ENCODE data around the gene PPFIA3.
"Not testable (repeated sequence)": the region's sequence is repeated elsewhere in the genome, so short reads cannot be mapped to it uniquely, and the experiment has no call there.

The PPFIA3 gene

DNA sequence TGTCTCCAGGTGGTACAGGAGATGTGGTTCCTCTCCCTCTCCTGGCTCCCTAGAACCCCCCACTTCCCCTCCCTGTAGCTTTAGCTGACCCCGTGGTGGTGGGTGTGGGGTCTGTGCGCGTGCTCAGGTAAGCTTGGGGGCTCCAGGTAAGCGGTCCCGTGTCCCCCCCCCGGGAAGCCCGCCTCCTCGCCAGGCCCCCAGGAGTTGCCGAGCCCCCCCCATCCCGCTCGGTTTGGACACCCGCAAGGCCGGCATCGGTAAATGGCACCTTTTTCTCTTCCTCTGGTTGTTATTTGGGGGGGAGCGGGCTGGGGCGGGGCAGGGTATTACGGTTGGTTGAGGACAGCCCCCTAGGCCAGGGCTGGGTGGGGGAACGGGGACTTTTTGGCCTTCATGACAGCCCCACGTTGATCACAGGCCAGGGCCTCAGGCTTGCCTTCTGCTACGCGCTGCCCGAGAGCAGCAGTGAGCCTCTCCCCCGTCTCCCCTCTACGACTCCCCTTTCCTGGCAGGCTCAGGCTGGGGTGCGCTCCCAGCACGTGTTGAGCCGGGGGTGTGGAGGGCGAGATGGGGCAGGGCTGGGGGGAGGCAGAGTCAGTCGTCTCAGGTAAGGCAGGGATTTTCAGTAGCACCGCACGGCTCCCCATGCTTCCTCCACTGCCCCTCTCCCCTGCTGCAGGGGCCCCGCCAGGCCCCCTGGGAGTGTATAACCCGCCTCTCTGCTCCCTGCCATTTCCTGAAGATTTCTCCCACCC lies 15.8 kb upstream of the PPFIA3 start:
- no peak for DNase-seq (ENCODE audit: low spot score)

DNA sequence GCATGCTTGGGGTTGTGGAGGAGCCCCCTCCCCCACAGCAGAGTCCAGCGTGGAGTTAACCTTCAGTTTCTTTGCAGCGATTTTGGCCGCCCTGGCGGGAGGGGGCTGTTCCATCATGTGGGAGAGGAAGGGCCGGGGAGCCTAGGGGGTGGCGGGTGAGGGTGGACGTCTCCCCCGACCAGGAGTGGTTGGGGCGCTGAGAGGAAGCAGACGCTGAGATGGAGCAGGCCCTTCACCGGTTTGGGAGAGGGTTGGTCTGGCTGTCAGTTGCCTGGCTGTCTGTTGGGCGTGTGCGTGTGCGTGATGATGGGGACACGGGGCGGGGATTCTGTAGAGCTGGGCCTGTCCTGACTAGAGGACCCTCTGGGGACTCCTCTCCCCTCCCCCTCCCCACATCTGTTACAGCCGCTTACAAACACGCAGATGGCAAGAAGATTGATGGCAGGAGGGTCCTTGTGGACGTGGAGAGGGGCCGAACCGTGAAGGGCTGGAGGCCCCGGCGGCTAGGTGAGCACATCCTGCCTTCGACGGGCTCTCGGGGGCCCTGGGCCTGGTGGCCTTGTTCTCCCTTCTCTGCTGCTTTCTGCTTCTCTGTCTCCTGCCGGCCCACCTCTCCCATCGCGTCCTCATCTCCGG lies 15.0 kb upstream of the PPFIA3 start:
- DNase-seq (ENCODE audit: low spot score), result no peak

DNA sequence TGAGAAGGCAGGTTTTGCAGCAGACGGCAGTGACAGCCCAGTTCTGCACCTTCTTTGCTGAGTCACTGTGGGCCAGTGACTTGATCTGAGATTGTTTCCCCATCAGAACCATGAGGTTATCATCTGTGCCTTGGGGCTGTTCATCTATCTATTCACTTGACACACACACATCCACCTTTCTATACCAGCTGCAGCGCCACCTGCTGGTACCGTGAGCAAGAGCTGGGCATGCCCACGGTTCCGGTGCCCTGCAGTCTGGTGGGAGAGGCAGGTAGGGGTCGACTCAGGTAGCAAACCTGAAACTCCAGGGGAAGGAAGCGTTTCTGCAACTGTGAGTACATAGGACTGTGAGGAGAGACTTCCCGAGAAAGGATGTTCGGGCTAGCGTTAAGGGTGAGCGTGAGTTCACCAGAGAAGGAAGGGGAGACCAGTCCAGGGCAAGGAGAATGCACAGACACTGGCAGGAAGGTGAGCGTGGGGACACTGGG lies 12.7 kb upstream of the PPFIA3 start:
- peak; percentile 65 for DNase-seq (ENCODE audit: low spot score)

DNA sequence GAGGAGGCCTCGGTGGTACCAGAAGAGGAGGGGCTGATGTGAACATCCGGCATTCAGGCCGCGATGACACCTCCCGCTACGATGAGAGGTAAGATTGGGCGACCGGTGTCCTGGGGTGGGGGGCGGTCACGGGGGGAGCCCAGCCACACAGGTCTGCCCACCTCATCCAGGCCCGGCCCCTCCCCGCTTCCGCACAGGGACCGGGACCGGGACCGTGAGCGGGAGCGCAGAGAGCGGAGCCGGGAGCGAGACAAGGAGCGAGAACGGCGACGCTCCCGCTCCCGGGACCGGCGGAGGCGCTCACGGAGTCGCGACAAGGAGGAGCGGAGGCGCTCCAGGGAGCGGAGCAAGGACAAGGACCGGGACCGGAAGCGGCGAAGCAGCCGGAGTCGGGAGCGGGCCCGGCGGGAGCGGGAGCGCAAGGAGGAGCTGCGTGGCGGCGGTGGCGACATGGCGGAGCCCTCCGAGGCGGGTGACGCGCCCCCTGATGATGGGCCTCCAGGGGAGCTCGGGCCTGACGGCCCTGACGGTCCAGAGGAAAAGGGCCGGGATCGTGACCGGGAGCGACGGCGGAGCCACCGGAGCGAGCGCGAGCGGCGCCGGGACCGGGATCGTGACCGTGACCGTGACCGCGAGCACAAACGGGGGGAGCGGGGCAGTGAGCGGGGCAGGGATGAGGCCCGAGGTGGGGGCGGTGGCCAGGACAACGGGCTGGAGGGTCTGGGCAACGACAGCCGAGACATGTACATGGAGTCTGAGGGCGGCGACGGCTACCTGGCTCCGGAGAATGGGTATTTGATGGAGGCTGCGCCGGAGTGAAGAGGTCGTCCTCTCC lies 11.5 kb upstream of the PPFIA3 start:
- no peak for DNase-seq (ENCODE audit: low spot score)

DNA sequence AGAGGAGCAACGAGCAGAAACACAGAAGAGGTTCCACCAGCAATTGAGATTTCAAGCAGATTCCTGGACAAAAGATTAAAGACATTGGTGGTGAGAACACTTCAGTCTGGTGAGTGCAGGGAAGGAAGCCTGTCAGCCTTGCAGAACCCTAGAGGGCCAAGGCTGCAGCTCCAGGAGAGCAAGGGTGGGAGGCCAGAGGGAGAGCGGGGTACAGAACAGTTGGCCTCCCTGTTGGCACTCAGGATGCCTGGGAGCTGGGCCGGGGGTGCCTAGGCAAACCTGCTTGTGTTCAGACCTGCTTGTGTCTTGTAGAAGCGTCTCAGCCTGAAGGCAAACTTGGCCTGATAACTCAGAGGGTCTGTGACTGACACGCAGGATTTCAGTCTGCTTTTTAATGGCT lies 10.3 kb upstream of the PPFIA3 start:
- no peak for DNase-seq (ENCODE audit: low spot score)

DNA sequence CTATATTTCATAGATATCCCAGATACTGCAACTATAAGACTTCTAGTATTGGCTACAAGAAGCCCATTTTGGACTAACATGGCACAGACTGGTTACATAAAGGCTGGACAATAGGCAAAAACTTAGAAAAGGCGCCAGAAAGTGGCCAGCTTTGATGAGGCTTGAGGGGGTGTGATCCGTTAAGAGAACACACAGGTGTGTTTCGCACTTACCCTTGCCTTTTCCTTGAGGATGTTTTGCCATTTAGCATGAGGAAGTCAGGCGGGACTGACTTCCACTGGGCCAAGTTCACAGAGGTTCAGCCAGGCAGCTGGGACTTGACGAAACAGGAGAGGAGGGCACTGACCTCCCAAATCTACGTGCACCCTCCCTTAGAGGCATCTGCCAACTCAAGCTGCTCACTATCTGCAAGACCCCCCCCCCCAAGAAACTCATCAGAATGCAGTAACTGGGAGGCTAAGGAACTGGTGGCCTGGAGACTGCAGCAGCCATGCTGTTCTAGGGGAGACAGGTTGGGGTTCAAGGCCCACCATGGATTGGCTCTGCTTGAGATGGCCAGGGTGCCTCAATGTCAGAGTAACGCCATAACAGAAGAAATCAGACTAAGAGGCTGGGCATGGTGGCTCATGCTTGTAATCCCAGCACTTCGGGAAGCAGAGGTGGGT lies 9.6 kb upstream of the PPFIA3 start:
- no peak for DNase-seq (ENCODE audit: low spot score)

DNA sequence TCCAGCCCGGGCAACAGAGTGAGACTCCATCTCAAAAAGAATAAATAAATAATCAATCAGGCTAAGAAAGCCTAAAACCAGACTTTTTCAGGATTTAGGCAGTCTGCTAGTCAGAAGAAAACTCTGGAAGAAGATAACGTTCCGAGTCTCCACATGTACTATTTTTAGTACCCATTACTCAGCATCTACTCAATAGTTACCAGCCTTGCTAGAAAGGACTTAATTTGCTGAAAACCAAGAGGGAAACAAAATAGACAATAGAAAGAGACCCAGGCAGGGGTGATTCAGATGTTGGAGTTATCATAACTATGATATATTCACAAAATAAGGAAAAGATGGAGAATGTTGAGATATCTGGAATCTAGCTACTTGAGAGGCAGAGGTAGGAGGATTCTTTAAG lies 8.8 kb upstream of the PPFIA3 start:
- no peak for DNase-seq (ENCODE audit: low spot score)

DNA sequence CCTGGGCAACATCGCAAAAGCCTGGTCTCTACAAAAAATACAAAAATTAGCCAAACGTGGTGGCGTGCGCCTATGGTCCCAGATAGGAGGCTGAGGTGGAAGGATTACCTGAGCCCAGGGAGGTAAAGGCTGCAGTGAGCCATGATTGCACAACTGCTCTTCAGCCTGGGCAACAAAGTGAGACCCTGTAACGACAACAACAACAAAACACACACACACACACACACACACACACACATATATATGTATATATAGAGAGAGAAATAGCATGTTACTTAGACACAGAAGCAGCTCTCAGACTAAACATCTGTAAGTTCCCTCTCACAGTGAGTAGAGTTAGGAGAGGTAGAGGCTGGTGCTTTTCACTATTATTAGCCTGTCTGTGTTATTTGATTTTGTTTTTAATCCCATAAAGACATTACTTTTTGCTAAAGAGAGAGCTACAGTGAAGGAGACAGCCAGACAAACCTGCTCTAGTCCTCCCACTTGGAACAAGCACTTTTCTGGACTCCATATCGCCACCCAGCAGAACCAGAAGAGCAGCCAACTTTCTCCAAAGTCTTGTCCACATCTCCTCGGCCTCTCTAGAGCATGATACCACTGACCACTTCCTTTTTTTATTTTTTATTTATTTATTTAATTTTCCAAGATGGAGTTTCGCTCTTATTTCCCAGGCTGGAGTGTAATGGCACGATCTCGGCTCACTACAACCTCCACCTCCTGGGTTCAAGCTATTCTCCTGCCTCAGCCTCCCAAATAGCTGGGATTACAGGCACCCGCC lies 7.9 kb upstream of the PPFIA3 start:
- no peak for DNase-seq (ENCODE audit: low spot score)

DNA sequence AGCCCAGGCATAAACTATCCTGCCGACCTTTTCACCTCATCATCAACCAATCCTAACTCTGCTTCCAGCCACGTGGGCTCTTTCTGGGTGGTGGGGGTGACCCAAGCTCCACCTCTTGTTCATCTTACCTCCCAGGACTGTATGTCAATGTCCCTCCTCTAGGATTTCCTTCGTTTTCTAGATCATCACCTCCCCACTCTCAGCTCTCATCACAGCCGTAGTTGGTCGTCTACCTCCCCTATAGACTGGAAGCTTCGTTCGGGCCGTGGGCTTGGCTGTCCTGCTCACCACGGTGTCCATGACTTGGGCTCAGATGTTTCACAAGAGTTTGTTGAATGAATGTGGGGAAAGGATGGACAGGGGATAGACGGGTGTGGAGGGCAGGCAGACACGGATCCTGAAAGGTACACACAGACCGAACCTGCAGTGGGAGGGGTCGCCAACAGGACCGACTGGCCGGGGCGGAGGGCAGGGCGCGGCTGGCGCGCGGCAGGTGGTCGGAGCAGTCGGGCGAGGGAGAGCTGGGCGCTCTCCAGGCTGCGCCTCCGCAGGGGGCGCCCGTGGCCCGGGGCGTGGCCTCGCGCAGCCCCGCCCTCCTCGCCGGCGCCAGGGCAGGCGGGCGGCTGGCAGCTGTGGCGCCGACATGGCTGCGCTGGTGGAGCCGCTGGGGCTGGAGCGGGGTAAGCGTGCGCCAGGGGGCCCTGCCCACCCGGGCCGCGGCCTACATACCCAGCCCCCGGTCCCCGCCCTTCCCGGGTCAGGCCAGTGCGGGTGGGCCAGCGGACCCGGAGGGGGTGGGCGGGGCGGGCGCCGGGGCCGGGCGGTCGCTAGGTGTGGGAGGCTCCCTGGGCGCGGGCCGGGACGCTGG lies 5.3 kb upstream of the PPFIA3 start, which contains the start of gene LIN7B:
Gene LIN7B, plus strand, starts transcription at position 609 of the 868 bp plus-strand sequence. Its CDS starts 35 bp downstream, at position 644.
- DNase-seq (ENCODE audit: low spot score), result peak; percentile 72

DNA sequence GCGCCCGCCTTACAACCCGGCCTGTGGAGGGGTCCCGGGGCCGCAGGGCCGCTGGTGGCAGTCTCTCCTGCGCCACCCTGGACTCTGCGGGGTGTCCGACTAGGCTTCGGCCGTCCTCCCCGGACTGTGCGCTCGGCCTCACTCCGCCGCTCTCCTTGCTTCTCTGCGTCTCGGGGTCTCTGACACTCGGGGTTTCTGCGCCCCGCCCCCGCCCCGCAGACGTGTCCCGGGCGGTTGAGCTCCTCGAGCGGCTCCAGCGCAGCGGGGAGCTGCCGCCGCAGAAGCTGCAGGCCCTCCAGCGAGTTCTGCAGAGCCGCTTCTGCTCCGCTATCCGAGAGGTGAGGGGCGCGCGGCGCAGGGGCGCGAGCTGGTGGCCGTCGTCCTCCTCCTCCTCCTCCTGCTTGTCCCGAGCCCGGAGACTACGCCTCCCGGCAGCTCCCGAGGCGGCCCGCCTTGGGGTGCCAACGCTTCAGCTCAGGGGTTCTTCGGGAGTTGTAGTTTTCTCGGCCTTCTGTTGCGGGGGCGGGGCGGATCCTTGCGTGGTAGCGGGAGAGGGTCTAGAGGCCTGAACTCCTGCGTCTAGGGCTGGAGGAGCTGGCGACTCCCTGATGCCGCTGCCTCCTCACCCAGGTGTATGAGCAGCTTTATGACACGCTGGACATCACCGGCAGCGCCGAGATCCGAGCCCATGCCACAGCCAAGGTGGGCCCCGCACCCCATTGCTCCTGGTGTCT lies 4.5 kb upstream of the PPFIA3 start:
- peak; percentile 48 for DNase-seq (ENCODE audit: low spot score)

DNA sequence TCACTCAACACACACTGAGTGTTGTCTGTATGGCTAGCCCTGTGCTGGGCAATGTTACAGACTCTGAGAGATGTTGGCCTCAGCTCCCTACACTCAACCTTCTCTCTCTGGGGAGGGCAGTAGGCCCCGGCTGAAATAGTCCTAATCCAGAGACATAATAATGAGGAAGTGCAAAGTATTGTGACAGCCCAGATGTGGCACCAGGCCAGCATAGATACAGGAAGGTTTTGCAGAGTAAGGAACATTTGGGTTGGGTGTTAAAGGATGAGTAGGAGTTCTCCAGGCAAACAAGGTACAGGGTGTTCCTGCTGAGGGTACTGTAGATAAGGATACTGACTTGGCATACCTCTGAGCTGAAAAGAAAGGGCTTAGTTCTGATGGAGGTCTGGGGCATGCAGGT lies 2.8 kb upstream of the PPFIA3 start:
- DNase-seq (ENCODE audit: low spot score), result no peak

DNA sequence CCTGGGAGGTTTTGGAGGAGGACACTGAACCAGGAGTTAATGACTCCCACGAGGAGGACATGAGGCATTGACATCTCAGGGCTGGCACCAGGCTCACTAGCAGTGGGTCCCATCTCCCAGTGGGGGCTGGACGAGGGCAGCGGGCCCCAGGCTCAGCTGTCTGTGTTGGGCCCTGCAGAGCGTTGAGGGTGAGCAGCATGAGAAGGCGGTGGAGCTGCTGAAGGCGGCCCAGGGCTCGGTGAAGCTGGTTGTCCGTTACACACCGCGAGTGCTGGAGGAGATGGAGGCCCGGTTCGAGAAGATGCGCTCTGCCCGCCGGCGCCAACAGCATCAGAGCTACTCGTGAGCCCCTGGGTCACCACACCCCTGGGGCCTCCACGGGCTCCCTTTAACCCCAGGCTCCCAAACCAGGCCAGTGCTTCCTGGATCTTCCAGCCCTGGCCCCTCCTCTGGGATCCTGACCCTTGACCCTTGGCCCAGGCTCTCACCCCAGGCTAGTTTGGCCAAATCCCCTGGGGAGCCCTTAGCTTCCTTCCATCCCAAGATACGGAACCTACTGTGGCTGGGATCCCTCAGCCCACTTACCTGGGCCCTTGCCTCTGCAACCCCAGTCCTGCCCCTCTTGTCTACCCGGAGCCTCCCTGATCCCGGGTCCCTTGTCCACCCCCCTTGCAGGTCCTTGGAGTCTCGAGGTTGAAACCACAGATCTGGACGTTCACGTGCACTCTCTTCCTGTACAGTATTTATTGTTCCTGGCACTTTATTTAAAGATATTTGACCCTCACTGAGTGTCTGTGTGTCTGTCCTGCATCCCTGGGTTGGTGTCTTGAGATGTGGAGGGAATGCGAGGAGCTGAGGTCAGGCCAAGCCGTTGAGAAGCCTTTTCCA lies 1.4 kb upstream of the PPFIA3 start:
- no peak for DNase-seq (ENCODE audit: low spot score)

DNA sequence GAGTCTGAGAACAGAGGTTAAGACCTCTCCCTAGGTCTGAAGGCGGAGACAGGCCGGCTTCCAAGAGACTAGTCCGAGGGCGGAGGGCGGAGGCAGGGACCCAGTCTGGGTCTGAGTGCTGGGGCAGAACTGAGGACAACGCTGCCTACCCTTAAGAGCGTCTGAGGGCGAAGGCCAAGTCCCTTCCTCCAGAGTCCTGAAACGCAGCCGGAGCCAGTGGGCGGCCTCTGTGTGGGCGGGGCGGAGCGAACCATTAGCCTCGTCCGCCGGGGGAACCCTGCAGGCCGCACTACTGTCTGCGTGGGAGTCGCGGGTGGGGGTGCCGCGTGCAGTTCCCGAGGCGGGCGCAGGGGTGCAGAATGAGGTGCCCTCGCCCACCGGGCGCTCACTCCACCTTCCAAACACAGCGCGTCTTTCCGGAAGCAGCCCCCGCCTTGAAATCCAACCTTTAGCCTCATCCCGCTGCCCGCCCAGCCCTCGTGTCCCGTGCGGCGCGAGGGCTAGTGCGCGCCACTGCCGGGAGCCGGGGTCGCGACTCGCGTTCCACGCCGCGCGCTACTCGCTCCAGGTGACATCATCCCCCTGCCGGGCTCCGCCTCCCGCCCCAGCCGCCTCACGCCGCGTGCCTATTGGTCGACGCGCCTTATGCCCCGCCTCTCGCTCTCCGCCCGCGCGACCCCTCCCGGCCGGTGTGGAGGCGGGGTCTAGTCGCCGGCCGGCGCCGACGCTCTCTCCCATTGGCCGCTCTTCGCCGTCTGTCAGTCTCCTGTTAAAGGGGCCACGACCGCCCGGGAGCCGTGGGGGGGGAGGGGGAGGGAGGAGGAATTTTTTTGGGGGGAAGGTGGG lies 556 bp upstream of the PPFIA3 start, which contains the start of gene C19orf73:
Gene C19orf73, minus strand, starts transcription at position 579 of the 846 bp plus-strand sequence. Its CDS starts 121 bp downstream, at position 458.
- DNase-seq (ENCODE audit: low spot score), result peak; percentile 96

DNA sequence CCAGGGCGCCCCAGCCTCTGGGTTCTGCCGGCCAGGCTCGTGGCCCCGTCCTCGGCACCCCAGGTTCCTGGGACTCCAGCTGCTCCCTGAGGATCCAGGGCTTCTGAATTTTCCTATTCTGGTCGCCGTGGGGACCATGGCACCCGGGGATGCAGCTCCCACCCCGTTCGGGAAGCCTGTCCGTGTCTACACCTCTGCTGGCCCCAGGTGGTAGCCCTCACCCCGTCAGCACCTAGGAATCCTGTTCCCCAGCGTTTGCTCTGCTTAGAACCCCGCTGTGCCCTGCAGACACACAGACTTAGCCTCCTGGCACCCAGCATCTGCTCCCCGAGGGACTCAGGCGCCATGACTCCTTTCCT lies 960 bp downstream of the PPFIA3 start:
- no peak for DNase-seq (ENCODE audit: low spot score)

DNA sequence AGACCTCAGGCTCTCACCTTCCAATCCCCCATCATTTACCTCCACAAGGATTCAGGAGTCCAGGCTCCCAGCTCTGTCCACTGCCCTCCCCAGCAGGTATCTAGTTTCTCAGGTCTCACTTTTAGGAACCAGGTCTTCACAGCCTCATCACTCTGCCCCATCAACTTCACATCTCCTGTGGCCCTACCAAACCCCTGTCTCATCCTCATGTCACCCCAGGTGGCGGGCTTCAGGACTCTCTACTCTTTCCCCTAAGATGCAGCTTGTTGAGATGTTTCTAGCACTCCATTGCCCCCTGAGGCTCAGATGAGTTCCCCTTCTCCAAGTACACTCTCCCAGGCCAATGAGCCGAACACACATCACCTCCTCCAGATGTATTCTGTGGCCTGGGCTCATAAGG lies 1.5 kb downstream of the PPFIA3 start:
- DNase-seq (ENCODE audit: low spot score), result no peak

DNA sequence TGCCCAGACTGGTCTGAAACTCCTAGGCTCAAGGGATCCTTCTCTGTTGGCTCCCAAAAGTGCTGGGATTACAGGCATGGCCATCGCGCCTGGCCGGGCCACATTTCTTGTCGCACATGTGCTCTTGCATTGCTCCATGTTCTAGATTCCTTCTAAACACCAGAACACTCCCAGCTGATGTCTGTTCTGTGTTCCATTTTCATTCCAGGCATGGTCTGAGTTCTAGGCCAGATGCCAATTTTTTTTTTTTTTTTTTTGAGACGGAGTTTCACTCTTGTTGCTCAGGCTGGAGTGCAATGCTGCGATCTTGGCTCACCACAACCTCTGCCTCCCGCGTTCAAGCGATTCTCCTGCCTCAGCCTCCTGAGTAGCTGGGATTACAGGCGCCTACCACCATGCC lies 2.5 kb downstream of the PPFIA3 start:
- DNase-seq (ENCODE audit: low spot score), result not testable (repeated sequence)

DNA sequence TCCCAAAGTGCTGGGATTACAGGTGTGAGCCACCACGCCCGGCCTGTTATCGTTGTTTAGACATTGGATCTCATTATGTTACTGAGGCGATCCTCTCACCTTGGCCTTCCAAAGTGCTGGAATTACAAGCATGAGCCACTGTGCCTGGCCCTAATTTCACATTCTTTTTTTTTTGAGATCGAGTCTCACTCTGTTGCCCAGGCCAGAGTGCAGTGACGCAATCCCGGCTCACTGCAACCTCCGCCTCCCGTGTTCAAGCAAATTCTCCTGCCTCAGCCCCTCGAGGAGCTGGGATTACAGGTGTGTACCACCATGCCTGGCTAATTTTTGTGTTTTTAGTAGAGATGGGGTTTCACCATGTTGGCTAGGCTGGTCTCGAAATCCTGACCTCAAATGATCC lies 3.9 kb downstream of the PPFIA3 start:
- not testable (repeated sequence) for DNase-seq (ENCODE audit: low spot score)
